H1 (cell line): Measurements from ENCODE around the gene THTPA. TPM values are rescaled to one million over a fixed set of nuclear protein-coding genes. Genes with fewer than 3 reads are reported as not detected.

Experiments
- BRCA1 ChIP-seq: IDR thresholded peaks from 2 replicates; pipeline ENCODE4 v1.6.1; 2012; ENCODE audit warnings: low read depth, low read length, improper control_type of control experiment
- RBBP5 ChIP-seq: IDR thresholded peaks from 2 replicates; pipeline ENCODE4 v1.7.1; 2012; ENCODE audit warnings: low read depth, mild to moderate bottlenecking, inconsistent platforms, low read length, moderate library complexity, borderline replicate concordance
- SIN3A ChIP-seq, 2 experiments: IDR thresholded peaks in 1 of 2; conservative IDR thresholded peaks in 1 of 2; 2 replicates each; pipeline ENCODE4 v1.6.1; 2011 to 2012; ENCODE audit warnings: low read length in 2 of 2, improper control_type of control experiment in 1 of 2, low read depth in 1 of 2, mild to moderate bottlenecking in 1 of 2
- SP1 ChIP-seq: IDR thresholded peaks from 2 replicates; pipeline ENCODE4 v1.6.1; 2011; ENCODE audit warnings: low read depth, low read length
- SP4 ChIP-seq: IDR thresholded peaks from 2 replicates; pipeline ENCODE4 v1.6.1; 2012; ENCODE audit warnings: low read length, inconsistent platforms
- YY1 ChIP-seq: IDR thresholded peaks from 2 replicates; pipeline ENCODE4 v1.6.1; 2011; ENCODE audit warnings: low read depth, mild to moderate bottlenecking, low read length
- polyA plus RNA-seq, 7 experiments: library from polyadenylated mRNA; depleted of rRNA in 3 of 7; stranded (reverse) in 5 of 7; unstranded in 2 of 7; fragments of >200 nt in 5 of 7; fragments of 200-250 nt in 2 of 7; gene quantifications; 1 replicate in 5 of 7; 2 replicates in 1 of 7; 4 replicates in 1 of 7; pipeline versions ENCODE4 v1.2.1 to v1.2.3, GENCODE V29; 2011 to 2013; ENCODE audit warnings: missing spikeins in 2 of 7, mixed read lengths in 2 of 7
- total RNA-seq: library from RNA; stranded (reverse); fragmentation: NEBNext Ultra II Directional; extraction: Animal tissue kit (Norgen Biotek cat#: 25700); gene quantifications from 2 replicates; pipeline ENCODE4 v1.2.1, GENCODE V29; 2021
- TF ChIP-seq, protein P1 (sequence below): IDR thresholded peaks from 2 replicates; pipeline ENCODE4 v1.6.1; 2012; ENCODE audit warnings: inconsistent platforms
- TF ChIP-seq, protein P2 (sequence below): IDR thresholded peaks from 2 replicates; pipeline ENCODE4 v1.6.1; 2012; ENCODE audit warnings: inconsistent platforms

Gene THTPA
- total and polyA plus RNA-seq, 2 of the 8 experiments (the other 6 are each of a cell fraction or from before 2014, with no cell fraction given), result 16.6 to 19.0 TPM

DNA sequence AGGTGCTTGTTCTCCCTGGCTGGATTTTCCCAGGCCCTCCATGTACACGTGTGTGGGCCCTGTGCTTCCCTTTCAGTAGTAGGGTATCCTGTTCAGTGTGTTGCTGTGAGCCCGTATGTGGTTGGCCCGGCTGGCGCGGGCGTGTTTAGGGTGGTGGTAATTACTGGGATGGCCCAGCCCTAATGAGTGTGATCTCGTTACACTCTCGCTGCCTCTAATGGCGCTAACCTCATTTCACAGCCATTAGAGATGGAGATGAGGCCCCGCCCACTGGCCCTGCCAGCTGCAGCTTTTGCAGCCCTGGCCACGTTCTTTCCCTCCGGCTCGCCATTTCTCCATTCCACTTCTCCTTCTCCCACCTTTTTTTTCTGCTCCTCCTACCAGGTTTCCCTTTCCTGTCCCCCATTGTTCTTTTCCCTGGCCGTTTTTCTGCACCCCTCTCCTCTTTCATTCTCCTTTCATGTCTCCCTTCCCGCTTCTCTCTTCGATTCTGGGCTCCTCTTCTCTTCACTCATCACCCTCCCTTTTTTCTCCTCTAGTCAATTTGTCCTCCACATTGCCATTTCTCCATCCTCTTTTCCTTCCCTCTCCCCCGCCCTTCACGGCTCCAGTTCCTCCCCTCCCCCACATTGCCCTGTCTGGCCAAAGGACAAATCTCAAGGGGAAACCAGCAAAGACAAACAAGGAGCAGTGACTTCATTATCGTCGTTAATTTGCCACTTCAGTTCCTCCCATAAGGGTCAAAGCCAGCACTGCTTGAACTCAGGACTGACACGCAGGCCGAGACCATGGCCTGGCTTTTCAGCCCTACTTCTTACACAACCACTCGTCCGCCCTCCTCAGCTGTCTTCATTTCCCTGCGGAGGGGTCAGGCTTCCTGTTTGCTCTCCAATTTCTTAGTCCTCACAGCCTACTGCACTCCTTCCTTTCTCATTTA is 11.3 kb upstream of the THTPA start (continued):
- TF ChIP-seq YY1 (peak; percentile 81), SIN3A (conservative IDR thresholded peaks at IDR 0.05 in 1 of 2, IDR thresholded peaks at IDR 0.05 in 1 of 2; ENCODE audit: low read depth in 1 of 2, low read length in 2 of 2) (0 out of 4 replicates have a peak, but pooled peaks of 1 of the 2 experiments have one; percentile 33), SP4 (no peak), BRCA1 (no peak), RBBP5 (peak; percentile 35; the same call in 1 of the 2 replicates), SP1 (peak; percentile 12; the same call in 1 of the 2 replicates)
- TF ChIP-seq, protein P1, sequence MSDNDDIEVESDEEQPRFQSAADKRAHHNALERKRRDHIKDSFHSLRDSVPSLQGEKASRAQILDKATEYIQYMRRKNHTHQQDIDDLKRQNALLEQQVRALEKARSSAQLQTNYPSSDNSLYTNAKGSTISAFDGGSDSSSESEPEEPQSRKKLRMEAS, result peak; percentile 77
- TF ChIP-seq, protein P2, sequence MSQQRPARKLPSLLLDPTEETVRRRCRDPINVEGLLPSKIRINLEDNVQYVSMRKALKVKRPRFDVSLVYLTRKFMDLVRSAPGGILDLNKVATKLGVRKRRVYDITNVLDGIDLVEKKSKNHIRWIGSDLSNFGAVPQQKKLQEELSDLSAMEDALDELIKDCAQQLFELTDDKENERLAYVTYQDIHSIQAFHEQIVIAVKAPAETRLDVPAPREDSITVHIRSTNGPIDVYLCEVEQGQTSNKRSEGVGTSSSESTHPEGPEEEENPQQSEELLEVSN, result peak; percentile 85
